HL-60/S4 treated with phorbol 12-myristate 13-acetate at 8.2 ng/mL for 4 days and 3 days (cell line): ENCODE results near the gene TAT.
"Not testable (repeated sequence)": the region's sequence is repeated elsewhere in the genome, so short reads cannot be mapped to it uniquely, and the experiment has no call there.

Experiments used
- in situ Hi-C: fragments of 300-500 bp; cut with MboI; formaldehyde crosslinking; loops from 2 replicates; pipeline ENCODE4 v1.15.0; 2022; ENCODE audit warnings: low sequenced_read_pairs

TAT gene

DNA sequence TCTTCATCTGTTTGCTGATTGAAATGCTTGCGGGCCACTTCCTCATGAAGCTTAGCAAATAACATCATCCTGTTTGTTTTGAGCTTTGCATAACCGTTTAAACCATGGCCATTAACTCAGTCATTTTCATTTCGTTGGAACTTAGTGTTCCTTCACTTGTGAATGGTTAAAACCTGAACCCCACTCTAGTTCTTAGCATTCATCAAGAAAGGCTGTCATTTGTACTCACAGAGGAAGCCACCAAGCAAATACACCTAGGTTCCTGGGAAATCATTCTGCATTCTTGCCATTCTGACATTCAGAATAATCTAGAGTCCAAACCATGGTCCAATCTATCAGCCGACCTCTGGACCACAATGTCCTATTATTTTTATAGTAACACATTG lies 8.4 kb upstream of the TAT start:
- in situ Hi-C loops: no loop called here

DNA sequence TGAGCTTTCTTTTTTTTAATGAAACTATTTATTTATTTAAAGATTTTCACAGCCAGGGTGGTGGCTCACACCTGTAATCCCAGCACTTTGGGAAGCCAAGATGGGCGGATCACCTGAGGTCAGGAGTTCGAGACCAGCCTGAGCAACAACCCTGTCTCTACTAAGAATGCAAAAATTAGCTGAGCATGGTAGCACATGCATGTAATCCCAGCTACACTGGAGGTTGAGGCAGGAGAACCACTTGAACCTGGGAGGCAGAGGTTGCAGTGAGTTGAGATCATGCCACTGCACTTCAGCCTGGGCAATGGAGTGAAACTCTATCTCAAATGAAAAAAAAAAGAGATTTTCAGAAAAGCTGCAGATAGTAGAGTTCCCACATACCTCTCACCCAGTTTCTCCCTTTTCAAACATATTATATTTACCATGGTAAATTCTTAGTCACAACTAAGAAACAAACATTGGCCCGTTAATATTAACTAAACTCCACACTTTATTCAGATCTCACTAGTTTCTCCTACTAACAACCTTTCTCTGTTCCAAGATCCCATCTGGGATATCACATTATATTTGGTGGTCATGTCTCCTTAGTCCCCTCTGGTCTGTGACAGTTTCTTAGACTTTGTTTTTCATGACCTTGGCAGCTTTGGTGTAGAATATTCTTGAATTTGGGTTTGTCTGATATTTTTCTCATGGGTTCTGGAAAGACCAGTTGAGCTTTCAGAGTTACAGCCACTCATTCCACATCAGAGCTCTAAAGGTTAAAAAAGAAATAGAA lies 7.8 kb upstream of the TAT start:
- in situ Hi-C loops: no loop called here

- in situ Hi-C loops: not testable (repeated sequence)
These were observed 5.6 kb upstream of the TAT start for GRCh38 chr16:71582553-71582848.

- in situ Hi-C loops: no loop called here
These were observed 2.2 kb downstream of the TAT start for GRCh38 chr16:71574702-71575101.

GRCh38 chr16:71573387-71574094 lies 3.4 kb downstream of the TAT start:
- in situ Hi-C loops: no loop called here

DNA sequence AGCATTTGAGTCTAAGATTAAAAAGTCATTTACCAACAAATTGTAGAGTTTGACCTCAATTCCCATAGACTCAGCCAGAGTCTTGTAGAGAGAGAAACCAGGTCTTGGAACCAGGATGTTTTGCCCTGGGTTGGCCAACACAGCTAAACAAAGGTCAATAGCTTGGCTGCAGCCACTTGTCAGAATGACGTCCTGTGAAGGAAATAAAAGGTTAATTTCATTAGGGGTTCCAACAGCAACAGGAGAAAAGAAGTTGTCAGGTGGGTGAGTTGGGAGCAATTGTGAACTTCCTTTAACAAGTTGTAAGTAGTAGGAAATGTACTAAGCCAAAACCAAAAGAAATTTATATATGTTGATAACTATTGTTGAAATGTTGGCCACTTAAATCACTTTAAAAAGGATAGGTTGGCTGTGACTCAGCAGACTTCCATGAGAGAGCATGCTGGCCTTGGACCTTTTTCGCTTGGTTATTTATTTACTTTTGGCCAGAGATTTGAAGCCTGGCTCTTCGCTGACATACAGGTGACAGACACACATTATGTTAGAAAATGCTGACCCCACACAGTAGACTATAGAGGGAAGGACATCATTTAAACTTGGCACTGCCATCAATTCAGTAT lies 4.3 kb downstream of the TAT start:
- in situ Hi-C loops: no loop called here

DNA sequence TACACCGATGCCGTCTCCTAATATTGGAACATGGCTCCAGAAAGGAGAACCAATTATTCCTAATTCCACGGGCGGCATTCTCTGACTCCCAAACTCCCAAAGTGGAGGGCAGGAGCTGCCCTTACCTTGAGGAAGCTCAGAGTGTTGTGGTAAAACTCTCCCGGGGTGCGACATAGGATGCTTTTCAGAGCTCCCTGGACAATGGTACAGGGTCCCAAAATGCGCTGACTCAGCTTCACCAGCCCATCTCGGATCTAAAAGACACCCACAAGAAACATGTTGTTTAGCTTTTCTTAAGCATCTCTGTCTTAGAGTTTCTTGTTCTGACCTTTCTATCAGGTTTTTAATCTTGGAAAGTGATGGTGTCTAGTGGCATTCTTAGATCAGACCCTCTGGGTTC lies 6.7 kb downstream of the TAT start:
- in situ Hi-C loops: no loop called here

- in situ Hi-C loops: no loop called here
These were observed 7.3 kb downstream of the TAT start for GRCh38 chr16:71569621-71570020.

GRCh38 chr16:71568551-71568950 lies 8.3 kb downstream of the TAT start:
- in situ Hi-C loops: no loop called here

DNA sequence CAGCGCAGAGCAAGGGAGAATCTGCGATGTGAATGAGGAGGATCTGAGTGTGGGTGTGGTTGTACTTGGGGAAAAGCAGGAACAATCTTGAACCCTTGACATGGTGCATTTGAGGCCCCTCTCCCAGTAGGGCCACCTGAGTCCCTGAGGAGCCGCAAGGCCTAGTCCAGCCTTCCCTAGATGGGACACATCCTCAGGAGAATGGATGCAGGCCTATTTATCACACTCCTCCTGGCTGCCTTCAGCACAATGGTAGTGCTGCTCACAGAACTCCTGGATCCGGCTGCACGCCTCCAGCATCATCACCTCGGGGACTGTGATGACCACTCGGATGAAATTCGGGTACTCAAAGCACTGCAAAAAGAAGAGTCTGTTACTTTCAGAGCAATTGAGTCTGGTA lies 9.0 kb downstream of the TAT start:
- in situ Hi-C loops: no loop called here

DNA sequence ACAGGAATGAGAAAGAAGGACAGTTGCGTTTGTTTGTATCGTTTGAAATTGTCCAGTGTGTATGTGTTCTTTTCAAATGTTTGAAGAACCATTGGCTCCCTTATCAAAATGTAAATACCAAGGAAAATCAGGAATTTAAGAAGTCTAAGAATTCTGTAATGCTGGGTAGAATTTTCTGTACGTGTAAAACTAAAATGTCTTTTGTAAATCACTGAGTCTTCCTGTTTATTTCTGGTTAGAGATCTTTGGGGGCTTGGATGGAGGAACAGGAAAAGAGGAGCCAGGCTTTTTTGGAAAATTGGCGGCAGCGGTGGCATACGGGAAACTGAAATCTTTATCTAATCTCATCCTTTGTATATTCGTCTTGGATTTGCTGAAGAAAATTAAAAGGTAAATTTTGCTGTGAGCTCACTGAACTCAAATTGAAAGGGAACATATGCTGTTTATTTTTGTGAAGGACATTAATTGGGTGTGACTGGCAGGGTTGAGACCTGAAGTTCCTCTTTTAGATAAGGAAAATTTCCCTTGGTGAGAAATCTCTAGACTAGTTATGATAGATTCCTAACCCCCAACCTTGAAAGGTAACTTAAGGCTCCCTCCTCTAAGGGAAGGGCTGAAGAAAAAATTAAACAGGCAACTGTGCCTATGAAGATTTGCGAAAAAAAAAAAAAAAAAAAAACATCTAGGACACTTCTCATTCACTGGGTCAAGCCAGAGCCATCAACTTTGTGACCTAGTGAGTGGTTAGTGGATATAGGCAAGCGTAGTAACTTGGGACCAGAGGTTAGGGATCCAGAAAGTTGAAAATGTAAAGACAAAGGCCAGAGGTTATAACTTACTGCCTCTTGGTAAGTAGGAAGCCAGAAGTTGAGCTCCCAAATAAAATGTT lies 10.8 kb downstream of the TAT start:
- in situ Hi-C loops: no loop called here

GRCh38 chr16:71564335-71564967 lies 12.4 kb downstream of the TAT start:
- in situ Hi-C loops: no loop called here

DNA sequence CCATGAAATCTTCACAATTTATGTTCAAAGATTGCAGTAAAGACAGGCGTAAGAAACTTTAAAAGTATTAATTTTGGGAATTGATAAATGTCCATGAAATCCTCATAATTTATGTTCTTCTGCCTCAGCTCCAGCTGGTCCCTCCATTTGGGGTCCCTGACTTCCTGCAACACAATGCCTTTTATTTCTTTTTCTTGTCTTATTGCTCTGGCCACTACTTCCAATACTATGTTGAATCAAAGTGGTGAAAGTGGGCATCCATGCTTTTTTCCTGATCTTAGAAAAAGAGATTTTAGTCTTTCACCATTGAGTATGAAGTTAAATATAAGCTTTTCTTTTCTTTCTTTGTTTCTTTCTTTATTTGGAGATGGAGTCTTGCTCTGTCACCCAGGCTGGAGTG lies 14.3 kb downstream of the TAT start:
- in situ Hi-C loops: no loop called here

DNA sequence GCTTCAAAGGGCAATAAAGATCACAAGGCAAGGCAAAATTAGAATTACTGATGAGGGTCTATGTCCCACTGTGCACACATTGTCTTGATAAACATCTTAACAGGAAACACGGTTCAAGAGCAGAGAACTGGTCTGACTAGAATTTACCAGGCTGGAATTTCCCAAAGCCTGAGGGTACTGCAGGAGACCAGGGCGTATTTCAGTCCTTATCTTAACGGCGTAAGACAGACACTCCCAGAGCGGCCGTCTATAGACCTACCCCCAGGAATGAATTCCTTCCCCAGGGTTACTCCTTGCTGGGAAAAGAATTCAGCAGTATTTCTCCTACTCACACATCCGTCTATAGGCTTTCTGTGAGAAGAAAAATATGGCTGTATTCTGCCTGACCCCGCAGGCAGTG lies 15.0 kb downstream of the TAT start:
- in situ Hi-C loops: not testable (repeated sequence)

- in situ Hi-C loops: no loop called here
These were observed 17.0 kb downstream of the TAT start for GRCh38 chr16:71559855-71560254.

GRCh38 chr16:71557954-71558582 lies 18.8 kb downstream of the TAT start:
- in situ Hi-C loops: no loop called here

GRCh38 chr16:71557299-71557698 lies 19.6 kb downstream of the TAT start:
- in situ Hi-C loops: no loop called here

- in situ Hi-C loops: no loop called here
These were observed 21.5 kb downstream of the TAT start for GRCh38 chr16:71555230-71555891.

- in situ Hi-C loops: no loop called here
These were observed 24.0 kb downstream of the TAT start for GRCh38 chr16:71552698-71553503.
